SJSA1 (cell line): ENCODE results near the gene SLC2A4RG. TPM values are rescaled to one million over a fixed set of nuclear protein-coding genes. Genes with fewer than 3 reads are reported as not detected.

Experiments used
- DNase-seq, 2 experiments: peaks; one replicate each; pipeline ENCODE4 v3.0.0-alpha.2; 2015 to 2020; ENCODE audit warnings: low spot score in 2 of 2, low read depth in 1 of 2
- H3K27ac ChIP-seq: fragments of 250-450 bp; sonication (Bioruptor Pico); 2 replicates; pipeline ENCODE4 v1.5.1; 2020; ENCODE audit warnings: mild to moderate bottlenecking, moderate library complexity
- H3K27me3 ChIP-seq: fragments of 250-450 bp; sonication (Bioruptor Pico); replicated peaks from 2 replicates; pipeline ENCODE4 v1.5.1; 2020; ENCODE audit warnings: mild to moderate bottlenecking, moderate library complexity
- H3K36me3 ChIP-seq: fragments of 250-450 bp; sonication (Bioruptor Pico); 2 replicates; pipeline ENCODE4 v1.5.1; 2020; ENCODE audit warnings: mild to moderate bottlenecking
- H3K4me1 ChIP-seq: fragments of 250-450 bp; sonication (Bioruptor Pico); replicated peaks from 2 replicates; pipeline ENCODE4 v1.6.1; 2021; ENCODE audit warnings: mild to moderate bottlenecking
- H3K4me3 ChIP-seq: fragments of 250-450 bp; sonication (Bioruptor Pico); 2 replicates; pipeline ENCODE4 v1.5.1; 2020; ENCODE audit warnings: mild to moderate bottlenecking
- H3K9me3 ChIP-seq: fragments of 250-450 bp; sonication (Bioruptor Pico); replicated peaks from 2 replicates; pipeline ENCODE4 v1.5.1; 2020; ENCODE audit warnings: mild to moderate bottlenecking
- total RNA-seq: library from RNA; depleted of rRNA; stranded (reverse); fragments of >200 nt; shearing (Covaris generic); gene quantifications from 2 replicates; pipeline ENCODE4 v1.2.3, GENCODE V29; 2014

The SLC2A4RG gene
- total RNA-seq, 1 experiment from 2014 or later, result 66.9 TPM

DNA sequence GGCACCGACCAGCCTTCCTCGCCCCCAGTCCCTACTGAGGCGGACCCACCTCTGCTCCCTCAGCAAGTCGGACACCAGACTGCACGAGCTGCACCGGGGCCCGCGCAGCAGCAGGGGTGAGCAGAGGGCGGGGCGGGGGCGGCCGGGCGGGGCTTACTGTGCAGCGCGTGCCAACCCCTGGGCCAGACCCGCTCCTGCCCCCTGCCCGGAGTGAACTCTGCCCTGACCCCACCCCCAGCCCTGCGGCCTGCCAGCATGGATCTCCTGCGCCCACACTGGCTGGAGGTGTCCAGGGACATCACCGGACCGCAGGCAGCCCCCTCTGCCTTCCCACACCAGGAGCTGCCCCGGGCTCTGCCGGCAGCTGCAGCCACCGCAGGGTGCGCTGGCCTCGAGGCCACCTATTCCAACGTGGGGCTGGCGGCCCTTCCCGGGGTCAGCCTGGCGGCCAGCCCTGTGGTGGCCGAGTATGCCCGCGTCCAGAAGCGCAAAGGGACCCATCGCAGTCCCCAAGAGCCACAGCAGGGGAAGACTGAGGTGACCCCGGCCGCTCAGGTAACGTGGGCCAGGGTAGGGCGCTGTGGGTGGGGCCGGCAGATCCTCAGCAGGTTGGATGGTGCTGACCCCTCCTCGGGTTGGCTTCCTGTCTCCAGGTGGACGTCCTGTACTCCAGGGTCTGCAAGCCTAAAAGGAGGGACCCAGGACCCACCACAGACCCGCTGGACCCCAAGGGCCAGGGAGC, 1.5 kb upstream of the SLC2A4RG start:
- Histone ChIP-seq H3K27me3 (no peaks in the 10 kb centered on the region), H3K27ac (no peak overlapping the region), H3K4me3 (no peak overlapping the region), H3K4me1 (peaks cover 15% of the 10 kb centered on the region), H3K9me3 (0 out of 2 replicates have a peak, but pooled peaks cover 2% of the 10 kb centered on the region), H3K36me3 (peaks cover 77% of the 10 kb centered on the region)
- DNase-seq, result no peak

DNA sequence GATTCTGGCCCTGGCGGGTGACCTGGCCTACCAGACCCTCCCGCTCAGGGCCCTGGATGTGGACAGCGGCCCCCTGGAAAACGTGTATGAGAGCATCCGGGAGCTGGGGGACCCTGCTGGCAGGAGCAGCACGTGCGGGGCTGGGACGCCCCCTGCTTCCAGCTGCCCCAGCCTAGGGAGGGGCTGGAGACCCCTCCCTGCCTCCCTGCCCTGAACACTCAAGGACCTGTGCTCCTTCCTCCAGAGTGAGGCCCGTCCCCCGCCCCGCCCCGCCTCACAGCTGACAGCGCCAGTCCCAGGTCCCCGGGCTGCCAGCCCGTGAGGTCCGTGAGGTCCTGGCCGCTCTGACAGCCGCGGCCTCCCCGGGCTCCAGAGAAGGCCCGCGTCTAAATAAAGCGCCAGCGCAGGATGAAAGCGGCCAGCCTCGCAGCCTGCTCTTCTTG, 868 bp upstream of the SLC2A4RG start:
- Histone ChIP-seq H3K4me1 (peaks cover 15% of the 10 kb centered on the region), H3K27me3 (no peaks in the 10 kb centered on the region), H3K4me3 (no peak overlapping the region), H3K9me3 (0 out of 2 replicates have a peak, but pooled peaks cover 2% of the 10 kb centered on the region), H3K36me3 (peaks cover 77% of the 10 kb centered on the region), H3K27ac (no peak overlapping the region)
- no peak for DNase-seq

GRCh38 chr20:63740070-63740626, 572 bp downstream of the SLC2A4RG start:
- Histone ChIP-seq H3K4me3 (peak overlapping the region; percentile 57), H3K27ac (peak overlapping the region; percentile 45), H3K27me3 (no peaks in the 10 kb centered on the region), H3K9me3 (0 out of 2 replicates have a peak, but pooled peaks cover 2% of the 10 kb centered on the region), H3K36me3 (peaks cover 66% of the 10 kb centered on the region), H3K4me1 (peaks cover 15% of the 10 kb centered on the region)
- DNase-seq, result no peak

DNA sequence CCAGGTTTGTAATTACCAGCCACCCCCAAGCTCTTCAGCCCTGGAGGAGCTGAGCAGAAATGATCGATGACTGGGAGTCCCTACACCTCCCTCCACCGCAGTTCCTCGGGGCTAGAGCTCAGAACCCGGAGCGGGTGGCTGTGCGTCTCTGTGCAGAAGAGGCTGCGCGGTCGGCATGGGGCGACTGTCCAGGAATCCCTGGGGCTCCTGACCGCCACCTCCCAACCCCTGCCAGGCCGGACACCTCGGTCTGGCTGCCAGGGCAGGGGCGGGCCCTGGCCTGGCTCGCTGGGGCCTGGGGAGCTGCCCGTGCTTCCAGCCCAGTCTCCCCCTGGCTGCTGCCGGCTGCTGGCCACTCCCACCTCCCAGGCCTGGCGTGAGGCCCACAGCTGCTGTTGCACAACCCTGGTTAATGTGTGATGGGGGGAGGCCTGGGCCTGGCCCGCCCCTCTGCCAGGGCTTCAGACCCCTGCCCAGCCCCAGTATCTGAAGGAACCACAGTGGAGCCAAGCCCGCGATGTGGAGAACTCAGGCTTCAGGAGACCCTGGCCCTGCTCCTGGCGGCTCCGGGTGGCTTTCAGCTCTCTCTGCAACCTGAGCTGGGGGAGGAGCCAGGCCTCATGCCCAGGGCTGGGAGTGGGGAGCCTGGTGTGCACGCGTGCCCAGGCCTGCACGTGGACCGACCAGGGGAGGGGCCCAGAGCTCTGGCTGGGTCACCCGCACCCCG, 1.2 kb downstream of the SLC2A4RG start:
- Histone ChIP-seq H3K9me3 (0 out of 2 replicates have a peak, but pooled peaks cover 2% of the 10 kb centered on the region), H3K4me1 (peaks cover 15% of the 10 kb centered on the region), H3K4me3 (peak overlapping the region; percentile 57), H3K27me3 (no peaks in the 10 kb centered on the region), H3K36me3 (peaks cover 59% of the 10 kb centered on the region), H3K27ac (peak overlapping the region; percentile 45)
- DNase-seq, result peak; percentile 85

DNA sequence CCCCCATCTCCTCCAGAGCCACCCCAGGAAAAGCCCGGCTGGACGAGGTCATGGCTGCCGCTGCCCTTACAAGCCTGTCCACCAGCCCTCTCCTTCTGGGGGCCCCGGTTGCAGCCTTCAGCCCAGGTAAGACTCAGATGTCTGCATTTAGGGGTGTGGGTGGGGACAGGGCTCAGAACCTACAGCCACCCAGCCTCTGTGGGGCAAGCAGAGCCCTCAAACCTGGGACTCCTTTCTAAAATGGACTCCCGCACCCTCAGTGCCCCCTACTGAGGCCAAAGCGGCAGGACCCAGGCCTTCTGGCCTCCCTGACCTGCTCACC, 1.7 kb downstream of the SLC2A4RG start:
- Histone ChIP-seq H3K27ac (no peak overlapping the region), H3K9me3 (0 out of 2 replicates have a peak, but pooled peaks cover 2% of the 10 kb centered on the region), H3K27me3 (no peaks in the 10 kb centered on the region), H3K4me3 (peak overlapping the region; percentile 57), H3K36me3 (peaks cover 54% of the 10 kb centered on the region), H3K4me1 (peaks cover 15% of the 10 kb centered on the region)
- no peak for DNase-seq

GRCh38 chr20:63741676-63742380, 2.3 kb downstream of the SLC2A4RG start:
- Histone ChIP-seq H3K4me1 (peaks cover 15% of the 10 kb centered on the region), H3K27me3 (no peaks in the 10 kb centered on the region), H3K9me3 (0 out of 2 replicates have a peak, but pooled peaks cover 2% of the 10 kb centered on the region), H3K4me3 (no peak overlapping the region; the same call in 1 of the 2 replicates), H3K36me3 (peaks cover 49% of the 10 kb centered on the region), H3K27ac (no peak overlapping the region)
- DNase-seq, result peak in 1 of 2 experiments; percentile 47

DNA sequence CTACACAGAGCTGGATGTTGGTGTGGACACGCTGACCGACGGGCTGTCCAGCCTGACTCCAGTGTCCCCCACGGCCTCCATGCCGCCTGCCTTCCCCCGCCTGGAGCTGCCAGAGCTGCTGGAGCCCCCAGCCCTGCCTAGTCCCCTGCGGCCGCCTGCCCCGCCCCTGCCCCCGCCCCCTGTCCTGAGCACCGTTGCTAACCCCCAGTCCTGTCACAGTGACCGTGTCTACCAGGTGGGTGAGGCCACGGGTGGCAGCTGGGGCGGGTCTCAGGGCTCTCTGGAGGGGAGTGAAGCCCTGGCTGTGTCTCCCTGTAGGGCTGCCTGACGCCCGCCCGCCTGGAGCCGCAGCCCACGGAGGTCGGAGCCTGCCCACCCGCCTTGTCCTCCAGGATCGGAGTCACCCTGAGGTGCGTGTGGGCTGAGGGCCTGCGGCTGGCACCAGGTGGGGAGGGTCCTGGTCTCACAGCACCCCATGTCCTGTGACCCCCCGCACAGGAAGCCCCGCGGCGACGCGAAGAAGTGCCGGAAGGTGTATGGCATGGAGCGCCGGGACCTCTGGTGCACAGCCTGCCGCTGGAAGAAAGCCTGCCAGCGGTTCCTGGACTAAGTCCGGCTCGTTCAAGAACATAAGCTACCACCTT, 2.9 kb downstream of the SLC2A4RG start:
- H3K27me3 ChIP-seq, result no peaks in the 10 kb centered on the region
- no peak overlapping the region for H3K27ac ChIP-seq
- H3K4me3 ChIP-seq, result no peak overlapping the region
- peak in 1 of 2 experiments; percentile 39 for DNase-seq
- H3K36me3 ChIP-seq, result peaks cover 47% of the 10 kb centered on the region
- 0 out of 2 replicates have a peak, but pooled peaks cover 2% of the 10 kb centered on the region for H3K9me3 ChIP-seq
- H3K4me1 ChIP-seq, result peaks cover 15% of the 10 kb centered on the region

GRCh38 chr20:63743210-63743970, 3.8 kb downstream of the SLC2A4RG start:
- Histone ChIP-seq H3K4me1 (peaks cover 15% of the 10 kb centered on the region), H3K9me3 (0 out of 2 replicates have a peak, but pooled peaks cover 2% of the 10 kb centered on the region), H3K36me3 (peaks cover 43% of the 10 kb centered on the region), H3K4me3 (no peak overlapping the region), H3K27ac (no peak overlapping the region), H3K27me3 (no peaks in the 10 kb centered on the region)
- no peak for DNase-seq

GRCh38 chr20:63744158-63744557, 4.6 kb downstream of the SLC2A4RG start:
- no peak for DNase-seq
- H3K27me3 ChIP-seq, result no peaks in the 10 kb centered on the region
- H3K4me3 ChIP-seq, result no peak overlapping the region
- 0 out of 2 replicates have a peak, but pooled peaks cover 2% of the 10 kb centered on the region for H3K9me3 ChIP-seq
- H3K27ac ChIP-seq, result no peak overlapping the region
- H3K36me3 ChIP-seq, result peaks cover 36% of the 10 kb centered on the region
- H3K4me1 ChIP-seq, result peaks cover 12% of the 10 kb centered on the region

DNA sequence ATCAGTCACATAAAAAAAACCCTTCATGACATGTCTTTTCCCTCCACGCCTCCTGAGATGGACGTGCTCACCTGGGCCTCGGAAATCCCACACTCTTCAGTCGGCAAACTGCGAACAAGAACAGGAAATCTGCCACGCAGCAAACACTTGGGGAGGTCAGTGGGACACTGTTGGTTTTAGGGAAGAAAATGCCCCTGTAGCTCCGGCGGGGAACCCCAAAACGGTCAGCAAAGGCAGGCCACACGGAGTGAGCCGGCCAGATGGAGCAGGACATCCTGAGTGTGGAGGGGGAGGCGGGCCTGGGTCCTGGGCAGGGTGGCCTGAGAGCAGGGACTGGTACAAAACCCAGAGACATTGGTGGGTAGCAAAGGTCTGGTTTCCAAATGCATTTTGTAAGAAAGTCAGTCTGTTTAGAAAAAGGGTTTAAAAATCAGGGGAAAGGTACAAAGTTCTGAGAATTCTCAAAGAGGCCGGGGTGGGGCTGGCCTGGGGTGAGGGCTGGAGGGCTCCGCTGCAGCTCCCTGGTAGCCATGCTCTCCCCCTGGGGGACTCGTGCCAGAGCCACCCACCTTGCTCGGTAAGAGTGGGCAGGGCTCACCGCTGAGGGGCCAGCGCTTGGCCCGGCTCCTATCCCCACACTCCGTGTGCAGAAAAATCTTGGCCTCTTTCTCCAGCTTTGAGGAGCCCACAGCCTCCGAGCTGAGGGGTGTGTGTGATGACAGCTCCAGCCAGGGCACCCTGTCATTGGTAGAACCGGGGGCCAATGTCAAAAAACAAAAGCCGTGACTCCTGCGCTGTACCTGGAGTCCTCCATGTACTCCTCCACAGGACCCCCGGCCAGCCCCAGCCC, 5.2 kb downstream of the SLC2A4RG start:
- Histone ChIP-seq H3K4me3 (no peak overlapping the region), H3K4me1 (peaks cover 9% of the 10 kb centered on the region), H3K27ac (no peak overlapping the region), H3K27me3 (no peaks in the 10 kb centered on the region), H3K36me3 (peaks cover 35% of the 10 kb centered on the region), H3K9me3 (no peaks in the 10 kb centered on the region)
- DNase-seq, result peak in 1 of 2 experiments; percentile 41

DNA sequence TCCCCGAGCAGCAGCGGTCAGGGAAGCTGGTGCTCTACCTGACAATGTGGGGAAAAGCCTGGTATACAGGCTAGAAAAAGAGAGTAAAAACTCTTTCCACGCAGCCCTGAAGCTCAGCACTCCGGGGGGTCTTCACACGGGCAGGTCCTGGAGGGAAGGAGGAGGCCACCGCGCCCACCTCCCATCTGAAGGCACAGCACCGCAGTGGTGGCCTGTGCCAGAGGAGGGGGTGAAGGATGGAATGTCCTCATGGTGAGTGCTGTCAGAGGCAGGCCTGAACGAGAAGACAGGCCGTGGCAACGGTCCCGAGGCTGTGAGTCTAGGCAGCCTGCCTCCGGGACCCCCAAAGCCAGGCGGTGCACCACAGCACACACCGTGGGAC, 5.8 kb downstream of the SLC2A4RG start:
- peaks cover 9% of the 10 kb centered on the region for H3K4me1 ChIP-seq
- H3K36me3 ChIP-seq, result peaks cover 32% of the 10 kb centered on the region
- H3K4me3 ChIP-seq, result no peak overlapping the region
- no peak overlapping the region for H3K27ac ChIP-seq
- no peaks in the 10 kb centered on the region for H3K9me3 ChIP-seq
- no peaks in the 10 kb centered on the region for H3K27me3 ChIP-seq
- peak in 1 of 2 experiments; percentile 41 for DNase-seq
